CD4-positive, alpha-beta T cell treated with Interleukin-10 for 1 hour (primary cell): ENCODE measurements around the gene APBA2.

ENCODE experiments used
- DNase-seq: peaks from one replicate; pipeline ENCODE4 v3.0.0-alpha.2; 2020

APBA2 gene

DNA sequence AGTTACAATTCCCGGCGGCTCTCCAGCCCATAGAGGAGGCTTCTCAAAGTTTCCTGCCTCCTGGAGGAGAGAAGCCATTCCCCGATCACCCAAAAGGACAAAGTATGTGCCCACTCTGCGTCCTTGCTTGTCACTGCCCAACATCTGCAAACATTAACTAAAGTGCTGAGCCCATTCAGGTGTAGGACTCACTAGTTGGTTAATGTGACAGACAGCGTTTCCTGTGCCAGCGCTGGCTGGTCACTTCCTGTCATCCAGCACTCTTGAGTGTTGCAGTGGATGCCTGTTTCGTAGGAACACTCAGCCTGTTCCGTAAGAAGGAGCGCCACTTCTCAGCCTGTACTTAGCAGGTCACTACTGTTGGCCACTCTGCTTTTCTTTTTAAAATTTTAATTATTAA lies 100.3 kb downstream of the APBA2 start:
- peak; percentile 44 for DNase-seq

DNA sequence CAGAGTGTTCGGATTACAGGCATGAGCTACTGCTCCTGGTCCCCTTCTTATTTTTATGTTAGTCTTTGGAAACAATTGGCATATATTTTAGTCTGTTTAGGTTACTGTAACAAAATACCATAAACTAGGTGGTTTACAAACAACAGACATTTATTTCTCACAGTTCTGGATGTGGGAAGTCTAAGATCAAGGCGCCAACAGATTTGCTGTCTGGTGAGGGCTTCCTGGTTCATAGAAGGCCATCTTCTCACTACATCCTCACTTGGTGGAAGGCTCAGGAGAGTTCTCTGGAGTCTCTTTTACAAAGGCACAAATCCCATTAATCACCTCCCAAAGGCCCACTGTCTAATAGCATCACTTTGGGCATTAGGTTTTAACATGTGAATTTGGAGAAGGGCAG lies 101.0 kb downstream of the APBA2 start:
- no peak for DNase-seq

DNA sequence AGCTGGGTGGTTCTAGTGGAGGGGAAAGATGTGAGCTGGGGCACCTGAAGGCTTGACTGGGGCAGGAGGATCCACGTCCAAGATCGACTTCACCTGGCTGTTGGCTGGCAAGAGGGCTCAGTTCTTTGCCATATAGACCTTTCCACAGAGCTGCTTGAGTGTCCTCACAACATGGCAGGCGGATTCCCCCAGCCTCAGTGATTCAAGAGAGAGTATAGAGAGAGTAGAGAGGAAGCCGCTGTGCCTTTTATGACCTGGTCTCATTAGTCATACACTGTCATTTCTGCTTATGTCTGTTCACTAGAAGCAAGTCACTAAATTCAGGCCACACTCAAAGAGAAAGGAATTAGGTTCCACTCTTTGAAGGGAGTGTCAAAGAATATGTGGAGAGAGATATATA lies 101.6 kb downstream of the APBA2 start:
- no peak for DNase-seq

DNA sequence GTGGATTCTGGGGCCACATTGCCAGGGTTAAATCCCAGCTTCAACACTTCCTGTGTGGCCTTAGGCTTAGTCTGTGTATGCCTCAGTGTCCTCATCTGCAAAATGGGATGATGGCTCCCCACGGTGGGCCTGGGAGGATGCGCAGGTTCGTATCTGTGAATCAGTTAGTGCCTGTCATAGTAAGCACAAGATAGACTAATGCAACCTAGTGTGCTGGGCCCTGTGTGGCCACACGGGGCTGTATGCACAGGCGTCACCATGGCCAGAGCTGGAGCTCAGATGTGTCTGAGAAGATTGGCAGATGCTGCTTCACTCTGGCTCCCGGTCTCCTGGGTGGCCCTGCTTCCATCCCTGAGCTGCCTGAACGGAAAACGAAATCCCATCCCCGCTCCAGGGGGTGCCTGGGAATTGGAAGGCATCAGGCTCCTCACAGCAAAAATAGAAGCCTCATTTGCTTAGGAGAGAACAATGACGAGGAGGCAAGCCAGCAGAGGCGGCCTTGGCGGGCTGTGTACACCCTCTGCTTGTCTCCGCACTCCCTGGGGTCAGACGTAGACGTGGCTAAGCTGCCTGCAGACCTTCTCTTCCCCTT lies 103.6 kb downstream of the APBA2 start:
- no peak for DNase-seq

DNA sequence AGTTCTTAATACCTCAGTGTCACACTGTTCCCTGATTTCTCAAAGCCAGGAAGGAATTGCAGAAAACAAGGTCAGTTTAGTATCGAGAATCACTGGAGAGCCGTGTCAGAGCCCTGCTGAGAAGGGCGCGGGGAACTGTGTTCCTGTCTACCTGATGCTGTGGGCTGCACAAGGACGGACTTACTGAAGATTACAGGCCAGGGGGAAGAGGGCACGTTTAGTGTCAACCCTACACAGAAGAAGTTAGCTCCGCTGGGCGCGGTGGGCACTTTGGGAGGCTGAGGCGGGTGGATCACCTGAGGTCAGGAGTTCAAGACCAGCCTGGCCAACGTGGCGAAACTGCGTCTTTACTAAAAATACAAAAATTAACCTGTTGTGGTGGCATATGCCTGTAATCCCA lies 104.1 kb downstream of the APBA2 start:
- DNase-seq, result no peak

DNA sequence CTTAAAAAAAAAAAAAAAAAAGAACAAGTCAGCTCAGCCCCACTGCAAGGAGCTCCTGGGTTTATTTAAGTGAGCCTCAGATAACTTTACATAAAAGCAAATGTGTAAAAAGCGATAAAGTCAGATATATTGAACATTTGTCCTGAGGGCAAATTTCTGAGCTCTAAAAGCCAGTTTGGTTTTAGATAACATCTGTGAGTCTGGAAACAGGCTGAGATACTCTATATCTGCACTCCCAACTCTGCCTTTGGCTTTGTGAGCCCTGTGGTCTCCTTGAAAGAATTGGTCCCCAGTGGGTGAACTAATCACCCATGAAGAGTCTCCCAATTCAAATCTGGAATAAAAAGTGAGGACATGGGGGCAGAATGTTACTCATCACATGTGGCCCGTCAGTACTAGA lies 104.6 kb downstream of the APBA2 start:
- DNase-seq, result no peak

DNA sequence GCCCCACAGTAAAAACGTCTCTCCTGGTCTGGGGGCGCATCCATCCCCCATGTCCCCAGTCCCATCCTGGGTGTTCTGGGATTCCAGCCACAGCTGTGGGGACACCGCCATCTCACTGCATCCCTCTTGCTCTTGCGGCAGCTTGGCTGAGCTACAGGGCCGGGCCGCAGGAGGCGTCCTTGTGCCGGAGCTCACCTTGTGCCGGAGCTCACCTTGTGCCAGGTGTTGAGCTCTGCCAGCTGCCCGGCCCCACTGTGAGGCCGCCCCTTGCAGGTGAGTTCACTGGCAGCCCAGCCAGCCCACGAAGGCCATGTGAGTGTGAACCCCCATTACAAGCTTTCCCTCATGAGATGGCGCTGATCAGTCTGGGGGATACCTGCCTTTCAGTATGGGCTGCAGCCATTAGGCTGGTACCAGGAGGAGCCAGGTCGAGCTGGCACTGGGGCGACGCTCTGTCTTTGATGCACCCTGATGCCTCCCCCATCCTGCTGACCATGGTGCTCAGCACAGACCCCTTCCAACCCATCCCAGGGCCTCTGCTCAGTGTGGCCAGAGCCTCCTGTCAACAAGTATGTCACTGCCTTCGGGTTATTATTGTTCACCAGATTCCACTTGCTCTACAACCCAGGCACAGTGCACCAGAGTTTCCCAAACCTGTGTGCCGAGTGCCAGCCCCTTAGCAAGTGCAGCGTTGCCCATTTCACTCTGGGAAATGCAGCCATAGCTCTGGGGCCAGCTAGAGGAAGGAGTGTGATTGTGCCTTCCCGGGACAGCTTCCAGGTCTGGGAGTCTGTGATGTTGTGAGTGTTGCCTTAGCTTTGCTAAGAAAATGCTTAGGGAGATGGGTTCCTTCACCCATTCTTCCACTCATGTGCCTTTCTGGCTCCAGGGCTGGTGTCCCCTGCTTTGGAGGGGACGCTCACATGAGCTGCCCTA lies 105.7 kb downstream of the APBA2 start:
- no peak for DNase-seq

DNA sequence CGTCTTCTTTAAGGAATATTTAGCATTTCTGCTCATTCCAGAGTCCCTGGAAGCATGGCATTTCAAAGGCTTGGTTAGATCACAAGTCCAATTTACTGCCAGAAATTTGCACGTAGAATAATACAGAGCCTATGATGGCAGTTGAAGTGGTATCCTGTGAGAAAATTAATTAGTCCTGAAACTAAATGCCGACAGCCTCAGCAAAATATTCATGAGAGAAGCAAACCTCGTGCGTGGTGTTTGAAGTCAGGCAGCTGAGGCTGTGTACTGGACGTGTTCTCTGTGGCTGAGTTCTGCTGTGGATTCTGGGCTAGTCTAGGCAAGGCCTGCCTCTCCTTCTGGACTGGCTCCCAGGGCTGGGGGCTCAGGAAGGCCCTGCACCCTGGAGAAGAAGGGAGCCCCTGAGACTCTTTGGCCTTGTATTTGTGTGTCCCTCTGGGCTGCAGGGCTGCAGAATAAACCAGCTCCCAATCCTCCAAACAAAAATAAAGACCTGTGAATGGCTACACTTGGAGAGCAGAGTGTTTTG lies 106.6 kb downstream of the APBA2 start:
- no peak for DNase-seq

DNA sequence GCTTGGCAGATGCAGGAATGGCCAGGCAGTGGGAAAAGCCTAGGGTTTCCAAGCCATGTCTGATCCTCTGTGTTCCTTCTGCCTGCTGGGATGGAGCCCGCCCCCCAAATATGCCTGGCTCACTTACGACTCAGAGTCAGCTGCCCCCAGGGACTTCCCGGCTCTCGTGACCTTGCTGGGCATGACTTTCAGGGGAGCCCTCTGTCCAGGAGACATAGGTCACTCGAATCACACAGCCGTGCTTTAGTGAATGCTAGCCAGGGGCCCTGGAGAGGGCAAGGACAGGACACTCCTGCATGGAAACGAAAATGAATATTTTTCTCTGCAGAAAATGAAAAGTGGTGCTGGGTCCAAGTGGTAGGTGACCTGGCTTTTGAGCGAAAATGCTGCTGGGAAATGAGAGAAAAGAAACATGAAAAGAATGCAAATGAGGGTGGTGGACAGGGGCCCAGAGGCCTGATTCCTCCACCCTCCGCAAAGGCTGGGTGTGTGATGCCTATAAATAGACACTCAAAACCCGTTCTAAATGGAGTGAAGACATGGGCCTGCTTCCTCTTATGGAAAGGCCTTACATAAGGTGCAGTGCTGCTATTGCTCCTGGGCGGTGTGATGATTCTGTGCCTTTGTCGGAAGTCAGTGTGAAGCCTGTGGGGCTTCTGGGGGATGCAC lies 107.4 kb downstream of the APBA2 start:
- no peak for DNase-seq

DNA sequence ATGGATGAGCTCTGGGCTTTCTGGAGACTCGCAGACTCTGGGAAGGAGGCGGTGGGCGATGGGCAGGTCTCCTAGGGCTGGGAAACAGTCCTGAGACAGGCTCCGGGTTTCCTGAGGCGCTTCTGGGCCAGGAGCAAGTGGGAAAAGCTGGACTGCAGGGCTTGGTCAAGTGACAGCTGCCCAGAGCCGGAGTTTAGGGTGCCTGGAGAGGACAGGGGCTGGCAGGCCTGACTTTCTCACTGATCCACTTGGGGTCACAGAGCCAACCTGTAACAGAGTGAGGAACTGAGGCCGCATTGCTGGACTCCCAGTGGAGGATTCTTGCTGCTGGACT lies 107.9 kb downstream of the APBA2 start:
- DNase-seq, result no peak

DNA sequence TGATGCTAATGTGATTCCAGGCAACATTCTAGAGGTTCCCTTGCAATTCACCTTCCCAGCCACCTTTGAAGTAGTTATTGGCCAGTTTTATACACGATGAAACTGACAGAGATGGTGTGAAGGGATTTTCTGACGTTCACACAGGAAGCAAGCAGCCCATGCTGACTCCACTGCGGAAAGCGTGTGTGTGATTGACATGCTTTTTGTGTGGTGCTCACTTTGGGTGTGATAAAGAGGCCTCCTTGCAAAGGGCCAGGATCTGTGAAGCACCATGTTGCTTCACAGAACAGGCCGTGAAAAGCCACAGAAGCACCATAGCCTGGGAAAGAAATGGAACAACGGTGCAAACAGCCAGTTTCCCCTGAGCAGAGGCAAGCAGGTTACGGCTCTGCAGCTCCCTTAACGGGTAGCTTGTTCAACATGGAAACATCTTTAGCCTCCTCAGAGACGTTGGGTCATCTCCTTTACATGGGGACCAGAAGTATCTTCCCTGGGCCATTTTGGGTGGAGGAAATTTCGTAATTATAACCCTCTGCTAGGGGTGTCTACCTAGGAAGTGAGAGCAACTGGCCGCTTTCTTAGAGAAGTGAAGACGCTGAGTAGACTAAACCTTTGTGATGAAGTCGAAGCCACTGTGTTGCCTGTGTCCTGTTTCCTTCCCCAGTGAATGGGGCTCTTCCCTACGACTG lies 108.5 kb downstream of the APBA2 start:
- DNase-seq, result peak; percentile 22

DNA sequence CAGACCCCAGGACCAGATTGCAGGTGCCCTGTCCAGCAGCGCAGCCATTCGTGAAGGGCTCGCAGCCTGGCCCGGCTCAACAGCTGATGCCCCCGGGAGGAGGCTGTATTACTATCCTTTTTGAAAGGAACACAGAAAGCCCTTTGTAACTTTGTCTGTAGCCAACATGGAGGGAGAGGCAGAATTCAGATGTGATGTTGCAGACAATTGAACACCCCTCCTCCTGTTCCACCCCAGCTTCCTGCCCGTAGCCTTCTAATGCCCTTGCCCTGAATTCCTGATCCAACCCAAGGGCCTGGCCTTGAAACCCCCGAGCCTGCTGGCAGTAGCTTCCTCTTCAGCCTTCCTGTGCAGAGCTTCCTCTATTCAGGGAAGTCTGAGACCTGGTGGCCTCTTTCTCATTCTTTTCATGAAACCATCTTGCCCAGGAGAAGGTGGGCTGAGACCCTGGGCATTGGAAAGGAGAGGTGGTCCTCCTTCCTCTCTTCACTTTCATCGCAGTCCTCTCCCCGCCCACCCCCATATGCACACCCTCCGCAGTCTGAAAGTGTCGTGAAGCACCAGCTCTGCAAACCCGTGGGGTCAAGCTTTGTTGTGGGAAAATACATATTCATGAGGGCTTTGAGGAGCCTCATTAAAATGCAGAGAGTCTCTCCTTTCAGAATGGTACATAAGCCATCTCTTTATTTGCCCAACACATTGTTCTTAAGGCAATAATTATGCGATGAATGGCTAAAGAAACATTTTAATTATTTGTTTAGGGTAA lies 109.2 kb downstream of the APBA2 start:
- DNase-seq, result no peak

DNA sequence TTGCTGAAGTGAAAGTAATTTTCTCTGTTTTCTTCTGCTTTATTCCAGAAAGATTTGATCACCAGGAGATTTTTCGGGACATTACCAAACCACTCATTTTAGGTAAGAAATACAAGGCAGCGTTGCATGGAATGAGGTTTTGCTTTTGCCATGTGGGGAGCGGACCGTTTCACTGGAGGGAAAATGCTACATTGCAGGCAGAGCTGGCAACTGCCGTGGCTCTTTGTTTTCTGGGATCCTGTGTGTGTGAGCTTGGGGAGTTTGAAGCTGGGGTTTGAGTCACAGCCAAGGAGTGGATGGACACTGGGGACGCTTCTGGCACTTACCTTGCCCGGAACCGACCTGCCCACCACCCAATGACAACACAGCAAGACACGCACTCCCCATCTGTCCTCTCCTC lies 109.9 kb downstream of the APBA2 start:
- no peak for DNase-seq

DNA sequence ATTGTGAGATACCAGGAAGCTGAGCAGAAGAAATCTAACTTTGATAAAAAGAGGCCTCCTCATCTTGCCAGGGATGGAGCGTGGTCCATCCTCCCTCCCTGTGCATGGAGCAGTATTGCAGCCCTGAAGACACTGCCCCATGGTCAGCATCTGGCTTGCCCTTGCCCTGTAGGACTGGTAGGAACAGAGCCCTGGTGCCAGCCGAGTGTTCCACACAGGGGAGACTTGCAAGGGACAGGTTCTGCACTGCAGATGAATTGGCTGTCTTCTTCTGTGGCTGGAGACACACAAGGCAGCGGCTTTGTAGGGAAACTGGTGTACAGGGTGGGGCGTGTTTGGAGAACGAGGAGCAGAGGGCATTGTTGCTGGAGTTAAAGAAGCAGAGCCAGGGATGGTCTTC lies 110.5 kb downstream of the APBA2 start:
- DNase-seq, result no peak

DNA sequence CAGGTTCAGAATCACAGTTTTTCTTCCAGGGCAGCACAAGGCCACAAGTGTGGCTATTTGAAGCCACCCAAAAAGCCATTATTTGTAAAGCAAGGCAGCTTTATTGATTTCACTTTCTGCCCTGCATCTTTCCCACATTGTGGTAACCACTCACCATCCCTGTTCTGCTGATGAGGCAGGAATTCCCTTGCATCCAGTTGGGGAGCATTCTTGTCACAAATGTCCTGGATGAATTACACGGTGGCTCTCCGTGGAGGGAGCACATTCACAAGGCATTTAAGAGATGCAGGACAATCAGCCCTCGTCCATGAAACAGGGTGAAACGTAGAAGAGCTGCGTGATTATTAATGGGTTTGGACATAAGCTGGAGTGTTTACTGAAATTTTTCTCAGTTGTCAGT lies 111.2 kb downstream of the APBA2 start:
- DNase-seq, result no peak

DNA sequence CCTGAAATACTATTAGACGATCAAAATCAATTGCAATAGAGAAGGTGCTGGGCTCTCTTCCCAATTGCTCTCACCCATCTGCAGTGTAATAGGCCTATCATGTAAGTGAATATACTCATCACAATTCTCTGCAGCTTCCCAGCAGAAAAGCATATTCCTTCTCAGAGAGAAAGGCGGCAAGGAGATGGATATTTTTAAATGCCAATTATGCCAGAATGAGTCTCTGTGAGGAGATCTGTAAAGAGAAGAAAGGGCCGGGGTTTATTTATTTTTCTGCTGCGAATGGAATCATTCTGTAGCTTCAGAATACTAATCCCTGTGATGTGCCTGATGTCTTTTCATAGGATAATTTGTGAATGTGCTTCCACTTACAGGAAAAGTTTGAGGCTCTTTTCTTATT lies 112.0 kb downstream of the APBA2 start:
- no peak for DNase-seq

DNA sequence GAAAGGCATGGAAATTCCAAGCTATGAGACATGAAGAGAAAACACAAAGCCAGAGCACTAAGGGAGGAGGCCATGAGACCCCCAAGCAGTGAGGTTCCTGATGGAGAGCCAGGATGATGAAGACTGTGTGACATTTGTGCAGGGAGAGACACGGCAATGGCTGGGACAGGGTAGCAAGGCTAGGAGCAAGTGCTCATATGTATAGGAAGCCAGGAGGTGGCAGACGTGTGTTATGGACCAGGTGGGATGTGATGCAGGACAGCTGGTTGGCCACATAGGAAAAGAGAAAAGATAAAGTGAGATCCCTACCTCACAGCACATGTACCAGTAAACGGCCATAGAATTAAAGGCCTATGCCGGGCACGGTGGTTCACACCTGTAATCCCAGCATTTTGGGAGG lies 112.7 kb downstream of the APBA2 start:
- DNase-seq, result no peak

DNA sequence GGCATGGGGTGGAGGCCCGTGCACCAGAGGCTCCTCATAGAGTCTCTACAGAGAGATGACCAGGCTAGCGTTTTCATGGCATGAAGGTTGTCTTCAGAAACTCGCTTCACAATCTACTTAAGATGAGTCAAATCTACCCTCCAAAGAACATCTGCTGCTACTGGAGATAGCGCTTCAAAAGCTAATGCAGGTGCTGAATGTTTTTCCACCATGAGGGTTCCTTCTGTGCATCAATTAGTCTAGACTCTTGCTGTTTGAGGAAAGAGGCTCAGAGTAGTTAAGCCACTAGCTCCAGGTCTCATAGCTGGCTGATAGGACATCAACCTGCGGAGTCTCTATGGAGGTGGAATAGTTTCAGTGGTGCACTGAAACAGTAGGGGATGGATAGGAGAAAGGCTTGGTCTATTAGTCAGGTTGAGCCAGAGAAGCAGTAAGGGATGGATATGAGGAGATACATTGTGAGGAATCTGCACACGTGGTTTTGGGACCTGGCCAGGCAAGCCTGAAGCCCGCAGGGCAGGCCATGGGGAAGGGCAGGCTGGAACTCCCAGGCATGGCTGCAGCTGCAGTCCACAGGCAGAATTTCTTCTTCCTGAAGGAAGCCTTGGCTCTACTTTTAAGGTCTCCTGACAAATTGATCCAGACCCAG lies 117.5 kb downstream of the APBA2 start:
- no peak for DNase-seq

DNA sequence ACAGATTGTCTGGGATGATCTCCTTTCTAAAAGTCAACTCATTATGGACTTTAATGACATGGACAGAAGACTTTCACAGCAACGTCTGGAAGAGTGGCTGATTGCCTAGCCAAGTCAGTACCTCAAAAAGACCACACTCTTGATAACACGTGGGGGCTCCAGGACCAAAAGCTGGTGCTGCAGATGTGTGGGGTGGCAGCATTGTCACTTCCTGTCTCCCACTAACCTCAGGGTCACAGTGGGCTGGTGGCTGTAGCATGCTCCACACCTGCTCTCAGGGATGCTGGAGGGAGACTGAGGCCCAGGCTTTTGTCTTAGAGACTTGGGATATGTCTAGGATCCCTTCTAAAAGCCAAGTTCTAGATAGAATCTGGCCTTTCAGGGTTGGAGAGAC lies 118.1 kb downstream of the APBA2 start:
- DNase-seq, result no peak

DNA sequence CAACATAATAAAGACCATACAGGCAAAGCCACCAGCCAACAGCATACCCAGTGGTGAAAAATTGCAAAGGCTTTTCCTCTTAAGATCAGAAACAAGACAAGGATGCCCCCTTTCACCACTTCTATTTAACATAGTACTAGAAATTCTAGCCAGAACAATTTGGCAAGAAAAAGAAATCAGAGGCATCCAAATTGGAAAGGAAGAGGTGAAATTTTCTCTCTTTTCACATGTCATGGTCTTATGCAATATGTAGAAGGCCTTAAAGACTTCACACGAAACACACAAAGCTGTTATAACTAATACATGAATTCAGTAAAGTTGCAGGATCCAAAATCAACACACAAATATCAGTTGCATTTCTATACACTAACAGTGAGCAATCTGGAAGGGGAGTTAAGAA lies 120.2 kb downstream of the APBA2 start:
- DNase-seq, result no peak

DNA sequence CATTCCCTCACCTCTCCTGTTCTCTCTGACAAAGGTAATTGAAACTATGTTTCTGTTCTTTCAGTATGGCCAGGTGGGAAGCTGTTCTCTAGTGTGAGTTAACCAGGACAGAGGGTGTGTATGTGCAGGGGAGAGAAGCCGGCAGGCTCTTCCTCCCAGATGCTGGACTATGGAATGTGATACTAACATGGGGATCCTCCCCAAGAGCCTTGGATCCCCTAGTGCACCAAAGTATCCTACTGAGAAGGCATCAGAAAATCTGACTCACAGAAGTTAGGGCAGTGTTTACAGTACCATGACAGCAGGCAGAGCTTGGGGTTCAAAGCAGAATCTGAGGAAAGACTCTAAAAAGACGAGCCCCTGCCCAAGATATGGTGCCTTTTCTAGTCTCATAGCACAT lies 123.1 kb downstream of the APBA2 start:
- DNase-seq, result no peak

DNA sequence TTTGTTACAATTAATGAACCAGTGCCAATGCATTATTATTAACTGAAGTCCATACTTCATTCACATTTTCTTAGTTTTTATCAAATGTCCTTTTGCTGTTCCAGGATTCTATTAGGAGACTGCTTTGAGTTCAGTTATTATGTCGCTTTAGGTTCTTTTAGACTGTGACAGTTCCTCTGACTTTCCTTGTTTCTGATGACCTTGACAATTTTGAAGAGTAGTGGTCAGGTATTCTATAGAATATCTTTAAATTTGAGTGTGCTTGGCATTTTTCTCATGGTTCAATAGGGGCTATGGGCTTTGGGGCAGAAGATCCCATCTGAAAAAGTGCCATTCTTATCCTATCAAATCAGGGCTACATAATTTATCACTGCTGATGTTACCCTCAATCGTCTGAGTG lies 126.3 kb downstream of the APBA2 start:
- no peak for DNase-seq
